ENCODE measurements around the gene ZFP42. TPM values are rescaled to one million over a fixed set of nuclear protein-coding genes. Genes with fewer than 3 reads are reported as not detected.

ZFP42 gene
- polyA plus RNA-seq, 3 donors = not detected

- intact Hi-C loops (cut with micrococcal nuclease) = no loop called here
- DNase-seq = no peak
- Mint-ChIP-seq H3K36me3 (no peaks in the 10 kb centered on the region), H3K27ac (no peak overlapping the region), H3K9me3 (peaks cover 3 to 24% (median 10%) of the 10 kb centered on the region in 7 donors), H3K4me3 (no peak overlapping the region), H3K27me3 (ENCODE audit: low read depth in 3 of 3) (no peaks in the 10 kb centered on the region), H3K4me1 (no peaks in the 10 kb centered on the region)
- Histone ChIP-seq H3K27me3 (ENCODE audit: control insufficient read depth in 2 of 2, insufficient read depth in 2 of 2, low read length in 2 of 2) (no peaks in the 10 kb centered on the region), H3K36me3 (replicated peaks in 1 of 2; ENCODE audit: control insufficient read depth in 1 of 2, insufficient read depth in 2 of 2, low read length in 2 of 2) (no peaks in the 10 kb centered on the region), H3K4me3 (replicated peaks in 1 of 3; ENCODE audit: low read depth in 2 of 3, low read length in 3 of 3) (no peak overlapping the region), H3K9ac (ENCODE audit: insufficient read depth, low read length, poor library complexity, severe bottlenecking) (no peak overlapping the region), H2AFZ (ENCODE audit: insufficient read depth, low read depth, low read length, poor library complexity, severe bottlenecking) (no peak overlapping the region), H3K27ac (ENCODE audit: low read depth in 1 of 2, low read length in 2 of 2) (no peak overlapping the region), H4K20me1 (ENCODE audit: insufficient read depth, low read length) (no peaks in the 10 kb centered on the region), H3K4me2 (replicated peaks; ENCODE audit: extremely low read depth, low read length, poor library complexity, severe bottlenecking) (no peak overlapping the region), H3K4me1 (ENCODE audit: control insufficient read depth in 1 of 2, insufficient read depth in 2 of 2, low read length in 2 of 2) (no peaks in the 10 kb centered on the region), H3K9me3 (replicated peaks in 1 of 2; ENCODE audit: control insufficient read depth in 1 of 2, insufficient read depth in 1 of 2, low read length in 2 of 2) (peaks cover 0 to 10% of the 10 kb centered on the region in 2 donors), H3K79me2 (ENCODE audit: insufficient read depth, low read length) (no peaks in the 10 kb centered on the region)
- TF ChIP-seq, protein P1, sequence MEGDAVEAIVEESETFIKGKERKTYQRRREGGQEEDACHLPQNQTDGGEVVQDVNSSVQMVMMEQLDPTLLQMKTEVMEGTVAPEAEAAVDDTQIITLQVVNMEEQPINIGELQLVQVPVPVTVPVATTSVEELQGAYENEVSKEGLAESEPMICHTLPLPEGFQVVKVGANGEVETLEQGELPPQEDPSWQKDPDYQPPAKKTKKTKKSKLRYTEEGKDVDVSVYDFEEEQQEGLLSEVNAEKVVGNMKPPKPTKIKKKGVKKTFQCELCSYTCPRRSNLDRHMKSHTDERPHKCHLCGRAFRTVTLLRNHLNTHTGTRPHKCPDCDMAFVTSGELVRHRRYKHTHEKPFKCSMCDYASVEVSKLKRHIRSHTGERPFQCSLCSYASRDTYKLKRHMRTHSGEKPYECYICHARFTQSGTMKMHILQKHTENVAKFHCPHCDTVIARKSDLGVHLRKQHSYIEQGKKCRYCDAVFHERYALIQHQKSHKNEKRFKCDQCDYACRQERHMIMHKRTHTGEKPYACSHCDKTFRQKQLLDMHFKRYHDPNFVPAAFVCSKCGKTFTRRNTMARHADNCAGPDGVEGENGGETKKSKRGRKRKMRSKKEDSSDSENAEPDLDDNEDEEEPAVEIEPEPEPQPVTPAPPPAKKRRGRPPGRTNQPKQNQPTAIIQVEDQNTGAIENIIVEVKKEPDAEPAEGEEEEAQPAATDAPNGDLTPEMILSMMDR (IDR thresholded peaks at IDR 0.05) = no peak
- WGBS (ENCODE audit: insufficient coverage) = 100% methylated on average over 1 of the region's 7 CpGs
These were observed 16.9 kb downstream of the ZFP42 start for GRCh38 chr4:188012426-188012945.

DNA sequence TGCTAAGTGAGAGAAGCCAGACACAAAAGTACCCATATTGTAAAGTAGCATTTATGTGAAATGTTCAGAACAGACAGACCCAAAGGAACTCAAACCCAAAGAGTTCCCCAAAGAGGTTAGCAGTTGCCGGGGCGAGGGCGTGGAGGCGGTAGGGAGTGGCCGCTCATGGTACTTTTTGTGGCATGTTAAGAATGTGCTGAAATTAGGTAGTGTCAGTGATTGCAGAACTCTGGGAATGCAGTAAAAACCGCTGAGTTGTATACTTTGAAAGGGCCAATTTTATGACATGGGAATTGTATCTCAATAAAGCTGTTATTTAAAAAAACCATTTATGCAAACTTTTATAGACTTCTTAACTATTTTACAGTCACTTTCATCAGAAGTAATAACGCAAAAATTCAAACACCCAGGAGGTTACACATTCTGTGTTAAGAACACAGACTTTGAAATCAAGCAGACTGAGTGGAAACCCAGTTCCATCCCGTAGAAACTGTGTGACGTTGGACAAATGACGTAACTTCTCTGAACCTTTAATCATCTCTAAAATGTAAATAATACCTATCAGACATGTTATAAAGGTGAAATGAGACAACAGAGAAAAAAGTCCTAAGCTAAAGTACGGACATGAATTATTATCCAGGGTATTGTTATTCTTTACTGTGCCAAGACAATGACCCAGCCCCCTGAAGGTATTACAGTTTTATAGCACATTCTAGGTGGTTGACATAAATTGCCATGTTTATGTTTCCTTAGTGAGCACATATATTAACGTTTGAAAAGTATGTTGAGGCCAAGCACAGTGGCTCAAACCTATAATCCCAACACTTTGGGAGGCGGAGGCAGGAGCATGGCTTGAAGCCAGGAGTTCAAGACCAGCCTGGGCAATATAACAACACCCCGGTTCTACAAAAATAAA, 19.7 kb downstream of the ZFP42 start:
- no peaks in the 10 kb centered on the region for H3K36me3 Mint-ChIP-seq
- Histone ChIP-seq H3K4me2 (replicated peaks; ENCODE audit: extremely low read depth, low read length, poor library complexity, severe bottlenecking) (no peak overlapping the region), H3K27me3 (ENCODE audit: control insufficient read depth in 2 of 2, insufficient read depth in 2 of 2, low read length in 2 of 2) (no peaks in the 10 kb centered on the region), H3K9me3 (replicated peaks in 1 of 2; ENCODE audit: control insufficient read depth in 1 of 2, insufficient read depth in 1 of 2, low read length in 2 of 2) (peaks cover 0 to 10% of the 10 kb centered on the region in 2 donors), H3K36me3 (replicated peaks in 1 of 2; ENCODE audit: control insufficient read depth in 1 of 2, insufficient read depth in 2 of 2, low read length in 2 of 2) (no peaks in the 10 kb centered on the region), H3K27ac (ENCODE audit: low read depth in 1 of 2, low read length in 2 of 2) (no peak overlapping the region), H2AFZ (ENCODE audit: insufficient read depth, low read depth, low read length, poor library complexity, severe bottlenecking) (no peak overlapping the region), H3K4me1 (ENCODE audit: control insufficient read depth in 1 of 2, insufficient read depth in 2 of 2, low read length in 2 of 2) (no peaks in the 10 kb centered on the region), H4K20me1 (ENCODE audit: insufficient read depth, low read length) (no peaks in the 10 kb centered on the region), H3K9ac (ENCODE audit: insufficient read depth, low read length, poor library complexity, severe bottlenecking) (no peak overlapping the region), H3K4me3 (replicated peaks in 1 of 3; ENCODE audit: low read depth in 2 of 3, low read length in 3 of 3) (no peak overlapping the region), H3K79me2 (ENCODE audit: insufficient read depth, low read length) (no peaks in the 10 kb centered on the region)
- peaks cover 0 to 1% (median 0%) of the 10 kb centered on the region in 3 donors for H3K27me3 Mint-ChIP-seq (ENCODE audit: low read depth in 3 of 3)
- H3K4me3 Mint-ChIP-seq = no peak overlapping the region
- 94% methylated on average over 7 of the region's 14 CpGs for WGBS (ENCODE audit: insufficient coverage)
- H3K27ac Mint-ChIP-seq = no peak overlapping the region
- H3K4me1 Mint-ChIP-seq = no peaks in the 10 kb centered on the region
- intact Hi-C loops (cut with micrococcal nuclease) = no loop called here
- H3K9me3 Mint-ChIP-seq = peaks cover 0 to 16% (median 9%) of the 10 kb centered on the region in 7 donors
- DNase-seq = no peak
- TF ChIP-seq, protein P1 (IDR thresholded peaks at IDR 0.05) = no peak

Measured in CD14-positive monocyte (primary cell).